GM19395 (cell line): Measurements from ENCODE around the gene CFAP91.
A peak's percentile ranks its signal among the peaks of the same experiment; 100 is the strongest.
"Not testable (repeated sequence)": the region's sequence is repeated elsewhere in the genome, so short reads cannot be mapped to it uniquely, and the experiment has no call there.

ENCODE experiments used
- ATAC-seq: cut with Tn5 transposase; IDR thresholded peaks from one replicate; pipeline ENCODE4 v1.9.1; 2021; ENCODE audit warnings: mild to moderate bottlenecking, moderate library complexity; ENCODE audit not compliant: unreplicated experiment

CFAP91 gene

DNA sequence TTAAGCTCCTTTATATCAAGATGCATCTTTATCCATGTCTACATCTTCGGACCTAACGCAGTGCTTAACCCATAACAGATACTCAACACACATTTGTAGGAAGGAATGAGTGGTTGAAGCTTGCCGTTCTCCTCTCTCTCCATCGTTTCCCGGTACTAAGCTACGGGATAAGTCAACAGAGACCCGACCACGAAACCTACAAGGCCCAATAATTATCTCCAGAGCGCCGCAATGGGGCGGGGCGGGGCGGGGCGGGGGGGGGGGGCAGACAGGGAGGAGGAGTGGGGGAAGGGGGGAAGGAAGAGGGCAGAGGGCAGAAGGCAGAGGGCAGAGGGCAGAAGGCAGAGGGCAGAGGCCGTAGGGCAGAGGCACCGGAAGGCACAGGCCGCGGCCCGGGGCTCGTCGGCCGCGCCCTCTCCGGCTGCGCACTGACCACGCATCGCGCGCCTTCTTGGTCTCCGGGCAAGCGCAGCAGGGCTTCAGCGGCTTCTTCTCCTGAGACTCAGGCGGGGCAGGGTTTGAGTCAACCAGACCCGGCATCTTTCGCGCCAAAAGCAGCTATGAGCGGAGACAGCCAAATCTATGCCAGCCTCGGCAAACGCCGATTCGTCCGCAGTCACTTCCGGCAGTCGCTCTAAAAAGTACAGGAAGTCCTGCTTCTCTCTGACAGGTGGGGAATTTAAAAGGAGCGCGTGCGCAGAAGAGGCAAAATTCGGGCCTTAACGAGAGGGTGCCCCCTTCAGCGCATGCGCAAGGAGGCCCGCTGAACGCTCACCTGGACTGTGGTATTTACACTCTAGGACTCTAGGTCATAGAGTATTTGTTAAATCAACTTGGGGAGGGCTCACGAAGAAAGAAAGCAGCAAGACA, 25.8 kb upstream of the CFAP91 start, which contains the start of gene COX17:
COX17 (minus strand) TSS at position 636 of the 870 bp plus-strand sequence; CDS start at position 540, 96 bp downstream.
- ATAC-seq, result peak; percentile 92

DNA sequence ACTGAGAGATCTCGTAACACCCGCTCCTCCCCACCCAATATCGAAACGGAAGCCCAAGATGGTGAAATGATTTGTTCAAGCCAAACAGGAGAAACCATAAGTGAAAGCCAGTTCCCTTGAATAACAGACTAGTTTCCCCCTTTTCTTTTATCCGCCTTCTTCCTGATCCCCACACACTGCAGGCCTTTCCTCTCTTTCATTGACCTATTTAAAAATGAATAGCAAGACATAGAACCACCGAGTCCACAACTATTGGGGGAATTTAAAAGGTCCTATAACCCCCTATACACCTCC, 25.2 kb upstream of the CFAP91 start:
- peak; percentile 1 for ATAC-seq

DNA sequence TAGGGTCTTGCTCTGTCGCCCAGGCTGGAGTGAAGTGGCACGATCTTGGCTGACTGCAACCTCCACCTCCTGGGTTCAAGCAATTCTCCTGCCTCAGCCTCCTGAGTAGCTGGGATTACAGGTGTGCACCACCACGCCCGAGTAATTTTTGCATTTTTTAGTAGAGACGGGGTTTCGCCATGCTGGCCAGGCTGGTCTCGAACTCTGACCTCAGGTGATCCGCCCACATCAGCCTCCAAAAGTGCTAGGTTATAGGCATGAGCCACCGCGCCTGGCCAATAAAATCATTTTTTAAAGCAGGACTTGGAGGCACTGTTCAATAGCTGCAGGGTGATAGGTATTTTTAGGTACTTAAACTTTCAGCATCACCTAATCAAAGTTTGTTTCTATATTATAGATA, 24.6 kb upstream of the CFAP91 start:
- not testable (repeated sequence) for ATAC-seq

DNA sequence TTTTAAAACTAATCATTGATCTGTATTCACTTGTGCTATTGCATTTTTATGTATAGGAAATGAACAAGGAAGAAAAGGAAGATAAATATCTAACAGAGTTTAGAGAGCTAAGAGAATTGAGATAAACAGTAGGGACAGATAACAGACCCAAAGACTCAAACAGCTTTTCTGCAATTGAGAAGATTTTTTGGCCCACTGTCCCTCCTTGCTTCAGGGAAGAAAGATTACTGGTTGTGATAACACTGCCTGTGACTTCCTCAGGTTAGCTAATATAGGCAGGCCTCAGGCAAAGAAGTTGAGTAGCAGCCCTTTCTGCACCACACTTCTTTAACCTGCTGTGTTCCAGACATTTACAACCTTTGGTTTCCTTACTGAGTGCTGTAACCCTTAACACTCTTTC, 22.9 kb upstream of the CFAP91 start:
- no peak for ATAC-seq

DNA sequence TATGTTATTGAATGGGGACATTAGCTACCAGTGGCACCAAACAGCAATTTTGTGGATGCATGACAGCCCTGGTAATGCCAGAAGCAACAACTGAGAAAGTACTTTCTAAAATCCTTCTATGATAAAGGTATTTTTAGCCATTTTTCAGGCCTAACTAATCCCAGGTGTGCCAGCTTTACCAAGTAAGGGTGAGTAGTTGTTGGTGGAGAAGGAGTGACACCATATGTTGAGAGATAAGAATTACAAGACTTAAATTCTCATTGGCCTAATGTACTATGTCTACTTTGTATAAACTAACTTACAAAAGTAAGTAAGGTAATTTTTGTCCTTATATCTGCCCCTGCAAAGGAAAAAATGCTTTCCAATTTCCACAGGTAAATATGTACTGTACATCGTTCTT, 21.5 kb upstream of the CFAP91 start:
- ATAC-seq, result peak; percentile 28

DNA sequence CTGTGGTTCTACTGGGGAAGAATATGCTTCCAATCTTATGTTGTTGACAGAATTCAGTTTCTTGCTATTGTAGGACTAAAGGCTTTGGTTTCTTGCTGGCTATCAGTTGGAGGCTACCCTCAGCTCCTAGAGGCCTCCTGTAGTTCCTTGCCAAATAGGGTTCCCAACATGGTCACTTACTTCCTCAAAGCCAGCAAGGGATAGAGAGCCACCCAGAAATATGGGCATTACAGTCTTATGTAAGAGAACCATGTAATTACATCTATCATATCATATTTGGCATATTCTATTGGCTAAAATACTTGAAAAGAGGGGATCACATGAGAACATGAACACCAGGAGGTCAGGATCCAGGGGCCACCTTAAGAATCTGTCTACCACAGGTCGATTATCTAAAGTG, 19.4 kb upstream of the CFAP91 start:
- no peak for ATAC-seq

DNA sequence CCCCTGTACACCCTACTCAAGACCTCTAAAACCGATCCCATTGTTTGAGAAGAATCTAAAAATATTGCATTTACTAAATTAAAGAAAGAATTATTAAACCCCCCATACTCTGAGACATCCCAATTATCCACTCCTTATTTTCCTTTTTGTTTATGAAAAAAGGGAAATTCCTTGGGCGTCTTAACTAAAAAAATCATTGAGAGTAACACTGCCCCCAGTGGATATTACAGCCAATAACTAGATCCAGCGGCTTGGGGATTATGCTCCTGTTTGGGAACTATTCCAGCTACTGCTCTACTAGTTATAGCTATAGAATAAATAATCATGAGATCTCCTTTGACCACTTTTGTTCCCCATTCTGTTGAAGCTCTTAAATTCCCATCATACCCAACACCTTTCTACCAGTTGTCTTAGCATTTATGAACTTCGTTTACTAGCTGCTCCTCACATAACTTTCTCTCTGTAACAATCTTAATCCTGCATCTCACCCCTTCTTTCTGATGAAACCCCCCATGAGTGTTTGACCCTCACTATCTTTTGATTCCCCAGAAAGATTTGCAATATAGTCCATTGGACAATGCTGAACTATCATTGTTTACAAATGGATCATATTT, 12.7 kb upstream of the CFAP91 start:
- no peak for ATAC-seq

DNA sequence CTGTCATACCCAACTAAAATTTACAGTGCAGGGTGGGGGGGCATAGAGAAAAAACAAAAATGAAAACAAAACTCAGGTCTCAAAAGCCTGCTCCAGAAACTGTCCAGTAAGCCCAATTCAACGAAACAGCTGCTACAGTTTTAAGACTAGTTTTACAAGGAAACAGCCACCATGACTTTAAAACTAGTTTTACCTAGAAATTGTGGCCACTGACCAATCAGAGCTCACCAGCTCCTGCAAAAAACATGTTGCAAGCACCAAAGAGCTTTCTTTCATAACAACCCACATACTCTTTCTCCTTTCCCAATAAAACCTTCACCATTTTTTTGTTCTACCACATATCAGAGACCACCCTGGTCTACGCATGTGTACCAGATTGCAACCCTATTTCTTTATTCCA, 7.3 kb upstream of the CFAP91 start:
- ATAC-seq, result no peak

DNA sequence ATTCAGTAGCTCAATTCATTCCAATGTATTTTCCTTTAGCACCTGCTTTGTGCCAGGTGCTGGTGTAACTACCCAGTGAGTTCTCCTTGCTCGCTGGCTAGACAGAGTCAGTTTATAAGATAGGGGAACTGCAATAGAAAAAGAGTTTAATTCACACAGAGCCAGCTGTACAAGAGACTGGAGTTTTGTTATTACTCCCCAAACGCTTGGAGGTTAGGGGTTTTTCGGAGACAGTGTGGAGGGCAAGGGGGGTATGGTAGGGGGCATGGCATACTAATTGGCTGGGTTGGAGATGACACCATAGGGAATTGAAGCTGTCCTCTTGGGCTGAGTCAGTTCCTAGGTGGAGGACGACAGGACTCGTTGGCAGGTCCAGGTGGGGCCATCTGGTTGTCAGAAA, 5.4 kb upstream of the CFAP91 start:
- peak; percentile 55 for ATAC-seq

DNA sequence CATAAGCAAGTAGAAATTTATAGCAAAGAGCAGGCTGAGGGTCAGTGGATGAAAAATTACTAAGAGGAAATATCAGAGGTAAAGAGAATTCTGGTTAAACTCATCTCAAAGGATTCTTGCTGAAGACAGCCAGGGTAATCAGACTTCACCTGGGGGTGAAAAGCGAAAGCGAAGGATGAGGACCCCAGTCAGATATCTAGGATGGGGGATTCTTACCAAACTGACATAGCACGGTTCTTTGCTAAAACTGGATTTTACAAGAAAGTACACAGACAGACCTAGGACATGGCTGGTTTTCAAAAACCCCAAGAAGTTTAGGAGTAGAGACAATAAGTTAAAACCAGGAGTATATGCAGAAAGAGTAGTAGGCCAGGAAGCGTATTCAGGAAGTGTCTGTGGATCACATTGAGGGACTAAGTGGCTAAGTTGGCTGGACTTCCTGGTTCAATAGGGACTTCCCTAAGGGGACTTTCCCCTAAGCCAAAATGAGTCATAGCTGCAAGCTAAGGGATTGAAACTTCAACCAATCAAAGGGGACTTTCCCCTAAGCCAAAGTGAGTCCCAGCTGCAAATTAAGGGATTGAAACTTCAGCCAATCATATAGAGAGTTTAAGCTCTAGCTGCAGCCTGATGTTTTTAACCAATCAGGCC, 2.4 kb upstream of the CFAP91 start:
- peak; percentile 48 for ATAC-seq

DNA sequence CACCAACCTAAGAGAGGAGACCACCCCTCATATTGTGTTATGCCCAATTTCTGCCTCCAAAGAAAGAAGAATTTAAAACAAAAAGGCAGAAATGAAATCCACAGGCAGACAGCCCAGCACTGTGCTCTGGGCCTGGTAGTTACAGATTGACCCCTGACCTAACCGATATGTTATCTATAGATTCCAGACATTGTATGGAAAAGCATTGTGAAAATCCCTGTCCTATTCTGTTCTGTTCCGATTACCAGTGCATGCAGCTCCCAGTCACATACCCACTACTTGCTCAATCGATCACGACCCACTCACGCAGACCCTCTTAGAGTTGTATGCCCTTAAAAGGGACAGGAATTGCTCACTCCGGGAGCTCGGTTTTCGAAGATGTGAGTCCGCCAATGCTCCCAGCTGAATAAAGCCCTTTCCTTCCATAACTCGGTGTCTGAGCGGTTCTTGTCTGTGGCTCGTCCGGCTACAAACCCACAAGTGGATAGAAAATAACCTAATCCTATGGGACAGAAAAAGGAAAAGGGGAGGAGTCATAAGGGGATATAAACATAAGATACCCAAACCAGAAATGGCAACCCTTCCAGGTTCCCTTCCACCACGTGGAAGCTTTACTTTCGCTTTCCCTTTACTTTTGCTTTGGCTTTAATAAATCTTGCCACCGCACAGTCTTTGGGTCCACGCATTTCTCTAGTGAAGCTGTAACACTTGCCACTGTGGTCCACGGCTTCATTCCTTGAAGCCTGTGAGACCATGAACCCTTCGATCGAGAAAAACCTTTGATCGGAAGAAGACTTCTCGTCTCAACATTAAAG, 1.7 kb upstream of the CFAP91 start:
- ATAC-seq, result peak; percentile 26

DNA sequence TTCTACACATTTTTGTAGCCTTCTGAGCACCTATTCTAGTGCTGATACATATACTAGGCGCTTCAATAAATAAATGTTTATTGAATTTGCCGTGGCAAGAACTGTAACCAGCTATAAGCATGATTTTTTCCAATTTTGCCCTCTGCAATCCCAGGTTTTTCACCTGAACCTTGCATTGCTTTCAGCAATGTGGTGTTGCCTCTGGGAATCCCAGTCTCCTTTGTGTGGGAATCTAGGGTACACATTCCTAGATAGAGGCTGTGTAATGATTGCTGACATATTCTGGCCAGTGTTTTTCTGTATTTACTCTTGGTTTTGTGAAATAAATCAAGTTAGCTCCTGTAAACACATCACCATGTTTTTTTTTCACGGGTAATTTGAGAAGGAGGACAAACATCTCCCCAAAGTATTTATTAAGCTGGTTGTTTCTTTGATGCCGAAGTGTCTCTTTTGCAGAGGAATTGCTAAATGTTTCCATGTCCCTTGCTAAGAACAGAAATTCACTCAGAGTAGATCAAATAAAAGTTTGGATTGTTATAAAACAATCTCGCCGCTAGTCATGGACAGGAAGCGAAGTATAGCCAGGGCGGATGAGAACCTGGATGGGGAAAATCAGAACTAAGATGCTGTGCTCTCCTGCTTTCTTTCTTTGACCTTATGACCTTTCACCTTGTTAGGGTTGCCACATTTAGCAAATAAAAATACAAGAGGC, 1.2 kb downstream of the CFAP91 start:
- no peak for ATAC-seq

DNA sequence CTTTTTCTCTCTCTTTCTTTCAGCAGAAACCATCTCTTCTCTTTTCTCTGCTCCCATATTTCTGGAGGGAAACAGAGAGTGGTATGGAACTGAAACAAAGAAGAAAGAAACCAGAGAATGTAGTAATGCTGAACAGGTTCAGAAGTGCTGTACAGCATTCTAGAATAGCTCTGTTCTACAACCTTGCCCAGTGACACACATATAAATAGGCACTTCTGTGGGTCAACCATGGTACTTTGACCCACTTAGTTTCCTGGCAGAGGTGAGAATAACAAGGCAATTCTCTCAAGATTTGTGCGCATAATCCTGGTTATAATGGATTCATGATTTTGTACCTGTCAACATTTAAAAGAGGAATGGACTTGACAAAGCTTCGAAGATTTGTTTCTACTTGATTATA, 12.3 kb downstream of the CFAP91 start:
- no peak for ATAC-seq

DNA sequence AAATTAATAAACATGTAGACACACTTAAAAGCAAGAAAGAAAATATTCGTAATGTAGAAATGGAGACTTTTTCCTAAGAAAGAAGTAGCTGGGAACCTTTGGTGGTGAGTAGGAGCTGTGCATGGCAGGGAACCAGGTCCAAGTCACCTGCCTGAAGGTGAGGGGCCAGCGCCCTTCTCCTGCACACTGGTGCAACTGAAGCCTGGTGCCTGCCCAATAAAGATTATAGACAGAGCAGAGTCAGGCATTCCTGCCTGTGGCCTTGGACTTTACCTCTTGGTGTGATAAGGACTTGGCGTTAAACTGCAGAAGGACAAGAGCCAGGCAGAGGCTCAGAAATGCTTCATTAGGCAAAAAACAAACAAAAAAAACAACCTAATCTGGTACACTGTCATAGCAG, 14.2 kb downstream of the CFAP91 start:
- no peak for ATAC-seq

DNA sequence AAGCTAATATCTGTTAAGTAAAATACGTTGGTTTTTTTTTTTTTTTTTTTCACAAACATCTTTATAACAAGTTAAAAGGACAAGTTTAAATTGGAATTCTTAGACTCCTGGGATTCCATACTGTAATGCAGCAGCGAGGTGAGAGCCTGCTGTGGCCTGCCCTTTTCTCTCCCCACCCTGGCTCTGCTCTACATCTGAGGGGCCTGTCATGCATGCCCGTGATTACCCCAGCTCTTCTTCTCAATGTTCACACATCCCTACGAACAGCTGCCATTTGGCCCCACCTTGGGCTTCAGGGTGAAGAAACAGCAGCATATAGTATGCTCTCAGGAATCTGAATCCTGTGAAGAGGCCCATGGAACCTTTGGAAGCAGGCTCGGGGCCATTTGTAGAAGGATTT, 14.7 kb downstream of the CFAP91 start:
- no peak for ATAC-seq

DNA sequence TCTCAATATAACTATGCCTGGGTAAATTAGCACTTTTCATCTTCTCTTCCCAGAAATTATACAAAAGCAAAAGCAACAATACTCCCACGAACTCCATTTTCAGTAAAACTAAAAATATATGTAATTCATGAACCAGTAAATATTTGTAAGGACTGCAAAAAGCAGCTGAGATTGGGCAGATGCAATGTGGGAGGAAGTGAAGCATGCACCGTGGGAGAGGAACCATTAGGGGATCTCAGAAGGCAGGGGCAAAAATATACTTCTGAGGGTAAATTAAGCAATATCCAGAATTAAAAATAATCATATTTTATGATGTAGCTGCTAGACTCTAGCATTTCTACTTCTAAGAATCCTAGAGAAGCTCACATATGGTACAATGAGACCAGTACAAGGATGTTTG, 20.2 kb downstream of the CFAP91 start:
- ATAC-seq, result no peak

DNA sequence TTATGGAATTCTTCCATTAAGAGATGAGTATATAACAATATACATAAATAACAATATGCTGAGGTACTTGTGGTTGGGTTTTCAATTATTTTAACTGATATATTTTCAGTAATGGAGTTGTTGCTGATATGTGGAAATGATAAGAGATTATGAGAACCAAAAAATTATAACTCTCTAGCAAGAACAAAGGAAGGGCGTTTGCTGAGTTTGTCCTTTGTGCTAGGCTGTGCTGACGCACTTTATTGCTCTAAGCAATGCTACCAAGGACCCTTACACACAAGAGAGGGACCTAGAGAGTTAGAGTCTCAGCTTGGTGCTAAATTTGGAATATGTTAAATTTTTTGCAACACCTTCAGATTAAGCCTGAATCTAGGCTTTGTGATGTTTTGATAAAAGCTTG, 24.1 kb downstream of the CFAP91 start:
- no peak for ATAC-seq

DNA sequence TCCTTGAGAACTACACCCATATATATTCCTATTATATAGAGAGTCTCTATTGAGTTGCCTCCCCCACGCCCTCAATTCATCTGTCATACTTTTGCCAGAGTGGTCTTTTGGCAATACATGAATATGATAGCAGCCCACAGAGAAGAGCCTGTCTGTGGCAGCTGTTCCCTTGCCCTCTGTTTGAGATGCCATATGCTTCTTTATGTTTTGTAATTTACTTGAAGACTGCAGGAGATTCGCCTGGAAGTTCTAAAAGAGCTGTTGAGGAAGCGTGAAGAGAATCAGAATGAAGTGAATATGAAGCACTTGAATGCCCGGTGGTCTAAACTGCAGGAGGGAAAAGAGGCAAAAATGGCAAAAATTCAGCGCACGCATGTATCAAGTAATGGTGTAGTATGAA, 27.2 kb downstream of the CFAP91 start:
- ATAC-seq, result no peak

DNA sequence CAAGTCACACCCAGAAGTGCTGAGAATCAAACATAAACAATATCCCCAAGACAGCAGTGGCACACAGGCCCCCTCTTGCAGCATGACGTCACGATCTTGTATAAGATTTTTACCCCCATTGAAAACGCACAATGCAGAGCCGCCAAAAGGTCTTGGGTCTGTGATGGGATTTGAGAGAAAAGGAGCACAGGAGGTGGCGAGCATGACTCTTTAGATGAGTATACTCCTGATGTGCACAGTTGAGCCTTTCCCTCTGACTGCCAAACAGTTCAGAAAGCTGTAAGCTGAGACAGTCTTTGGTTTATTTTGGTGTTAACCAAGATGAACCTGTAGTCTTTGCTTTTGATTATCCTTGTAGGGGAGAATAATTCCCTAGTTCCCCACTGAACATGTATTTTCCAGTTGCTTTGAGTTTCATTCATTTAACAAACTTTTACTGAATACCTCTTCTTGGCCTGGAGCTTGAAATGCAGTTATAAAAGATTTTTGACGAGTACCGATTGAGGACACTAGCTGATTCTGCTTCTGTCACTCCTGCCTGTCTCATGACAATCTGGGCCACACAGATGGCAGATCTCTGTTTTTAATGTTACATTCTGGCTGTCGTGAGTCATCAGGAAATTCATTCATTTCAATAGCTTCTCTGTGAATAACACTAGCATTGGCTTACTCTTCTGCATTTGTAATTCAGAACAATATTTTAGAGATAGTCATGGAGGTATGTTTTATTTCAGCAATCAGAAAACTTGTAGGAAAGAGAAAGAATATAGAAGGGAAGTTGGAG, 28.9 kb downstream of the CFAP91 start:
- no peak for ATAC-seq

DNA sequence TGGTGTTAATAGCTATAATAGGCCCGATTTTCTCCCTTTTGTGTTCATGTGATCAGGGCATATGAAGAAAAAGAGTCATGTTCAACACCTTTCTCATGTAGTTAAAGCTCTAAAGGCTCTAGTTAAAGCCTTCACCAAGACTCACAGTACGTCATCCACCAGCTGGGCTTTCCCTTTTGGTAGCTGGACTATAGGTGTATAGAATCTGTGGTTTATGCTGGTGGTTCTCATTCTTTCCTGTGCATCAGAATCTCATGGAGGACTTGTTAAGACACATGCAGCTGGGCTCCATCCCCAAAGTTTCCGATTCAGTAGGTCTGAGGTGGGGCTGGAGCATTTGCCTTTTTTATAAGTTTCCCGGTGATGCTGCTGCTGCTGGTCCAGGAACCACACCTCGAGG, 31.0 kb downstream of the CFAP91 start:
- no peak for ATAC-seq
